A549 (cell line): ENCODE measurements around the gene DNAH7. TPM values are rescaled to one million over a fixed set of nuclear protein-coding genes. Genes with fewer than 3 reads are reported as not detected.

Experiments
- ATAC-seq, 2 experiments: fragments of 200-7000 bp in 1 of 2; fragments of >200 bp in 1 of 2; cut with Nextera tagmentation in 1 of 2; cut with Tn5 transposase in 1 of 2; 3 replicates each; pipeline versions ENCODE4 v1.8.0 to v1.9.1; 2018 to 2020; ENCODE audit warnings: mild to moderate bottlenecking in 1 of 2, moderate library complexity in 1 of 2
- CTCF ChIA-PET: fragments of 300-600 bp; sonication (Branson Sonifier 250); formaldehyde crosslinking; extraction: SDS; loops from one replicate; lab custom pipeline; 2021; ENCODE audit warnings: antibody characterized with exemption, inconsistent platforms; lab: Yijun Ruan, JAX
- POLR2A ChIA-PET: fragments of 350-600 bp; formaldehyde crosslinking; extraction: SDS; loops from one replicate; lab custom pipeline; 2021; ENCODE audit warnings: antibody characterized with exemption, inconsistent platforms; lab: Yijun Ruan, JAX
- DNase-seq, 2 experiments: peaks; one replicate each; pipeline versions ENCODE4 v3.0.0 to v3.0.0-alpha.2; 2011 to 2016; ENCODE audit warnings: low read depth in 1 of 2, low spot score in 1 of 2
- FAIRE-seq: peaks from 2 replicates; lab custom pipeline; 2011; peaks lifted over from hg19 to GRCh38; lab: Jason Lieb, UNC
- H3K27ac ChIP-seq, 2 experiments: fragments of >200 bp; sonication (Bioruptor Twin); formaldehyde crosslinking; 3 replicates each; pipeline ENCODE4 v1.5.1; 2016 to 2017
- H3K4me1 ChIP-seq: fragments of >200 bp; sonication (Bioruptor Twin); formaldehyde crosslinking; 3 replicates; pipeline ENCODE4 v1.6.1; 2016
- H3K4me2 ChIP-seq: fragments of >200 bp; sonication (Bioruptor Twin); formaldehyde crosslinking; 3 replicates; pipeline ENCODE4 v1.6.1; 2016
- H3K4me3 ChIP-seq: fragments of >200 bp; sonication (Bioruptor Twin); formaldehyde crosslinking; 3 replicates; pipeline ENCODE4 v1.5.1; 2016
- H3K9me3 ChIP-seq: fragments of >200 bp; sonication (Bioruptor Twin); formaldehyde crosslinking; 3 replicates; pipeline ENCODE4 v1.6.1; 2016
- BHLHE40 ChIP-seq: IDR thresholded peaks from 2 replicates; pipeline ENCODE4 v1.6.1; 2012; ENCODE audit warnings: low read depth, low read length, inconsistent platforms
- CBX2 ChIP-seq: fragments of 200-600 bp; sonication (generic); IDR thresholded peaks from 2 replicates; pipeline ENCODE4 v1.6.1; 2016; ENCODE audit warnings: low read depth, mild to moderate bottlenecking, borderline replicate concordance
- CHD2 ChIP-seq: fragments of 150-350 bp; IDR thresholded peaks from 2 replicates; pipeline ENCODE4 v1.6.1; 2014; ENCODE audit warnings: low read length; ENCODE audit not compliant: partially characterized antibody
- EHF ChIP-seq: fragments of 250-450 bp; sonication (Bioruptor Pico); IDR thresholded peaks from 2 replicates; pipeline ENCODE4 v1.5.0; 2020; ENCODE audit warnings: mild to moderate bottlenecking
- EHMT2 ChIP-seq: fragments of 200-600 bp; sonication (generic); IDR thresholded peaks from 2 replicates; pipeline ENCODE4 v1.6.1; 2016; ENCODE audit warnings: antibody characterized with exemption, low read depth, mild to moderate bottlenecking, moderate library complexity
- FOXS1 ChIP-seq: fragments of 250-450 bp; sonication (Bioruptor Pico); IDR thresholded peaks from 2 replicates; pipeline ENCODE4 v1.5.0; 2020; ENCODE audit warnings: mild to moderate bottlenecking, moderate library complexity
- GATA3 ChIP-seq: IDR thresholded peaks from 2 replicates; pipeline ENCODE4 v1.6.1; 2012; ENCODE audit warnings: borderline replicate concordance
- HOXB5 ChIP-seq: fragments of 250-450 bp; sonication (Bioruptor Pico); IDR thresholded peaks from 2 replicates; pipeline ENCODE4 v1.5.0; 2020; ENCODE audit warnings: mild to moderate bottlenecking, moderate library complexity
- JUNB ChIP-seq: fragments of >200 bp; sonication (Bioruptor Twin); formaldehyde crosslinking; IDR thresholded peaks from 2 replicates; pipeline ENCODE4 v1.6.1; 2016
- MAFK ChIP-seq: fragments of 450-650 bp; IDR thresholded peaks from 2 replicates; pipeline ENCODE4 v1.6.1; 2014; ENCODE audit not compliant: partially characterized antibody
- MYC ChIP-seq: IDR thresholded peaks from 2 replicates; pipeline ENCODE4 v1.6.1; 2012; ENCODE audit warnings: mild to moderate bottlenecking, inconsistent platforms, low read length, improper control_type of control experiment, borderline replicate concordance
- NR3C1 ChIP-seq: fragments of >200 bp; sonication (Bioruptor Twin); formaldehyde crosslinking; IDR thresholded peaks from 3 replicates; pipeline ENCODE4 v1.6.1; 2017
- POLR2A ChIP-seq: IDR thresholded peaks from 2 replicates; pipeline ENCODE4 v1.6.1; 2012; ENCODE audit warnings: mild to moderate bottlenecking, low read length
- RNF2 ChIP-seq: fragments of 200-600 bp; sonication (generic); IDR thresholded peaks from 2 replicates; pipeline ENCODE4 v1.6.1; 2016; ENCODE audit warnings: low read depth, mild to moderate bottlenecking, antibody characterized with exemption, moderate library complexity, borderline replicate concordance
- ZC3H11A ChIP-seq: fragments of 450-650 bp; IDR thresholded peaks from 2 replicates; pipeline ENCODE4 v1.6.1; 2014; ENCODE audit warnings: antibody characterized with exemption, mild to moderate bottlenecking
- WGBS: methylation state at CpG from one replicate; pipeline ENCODE4 v1.1.6; 2017; ENCODE audit errors: missing lambda C conversion rate; 5-methylcytosine and 5-hydroxymethylcytosine counted together
- polyA plus RNA-seq, 4 experiments: library from polyadenylated mRNA; depleted of rRNA in 3 of 4; stranded (reverse); fragments of >200 nt; fragmentation: RNase III in 1 of 4; extraction: RNeasy Plus Mini Kit Qiagen cat#74134 plus additional on column Dnase treatment in 1 of 4; gene quantifications; 2 replicates in 3 of 4; 3 replicates in 1 of 4; pipeline ENCODE4 v1.2.3, GENCODE V29; 2011 to 2017
- TF ChIP-seq, protein P1 (sequence below): fragments of >200 bp; sonication (Bioruptor Twin); formaldehyde crosslinking; IDR thresholded peaks from 3 replicates; pipeline ENCODE4 v1.6.1; 2016
- TF ChIP-seq, protein P2 (sequence below): IDR thresholded peaks from 2 replicates; pipeline ENCODE4 v1.6.1; 2012
- TF ChIP-seq, protein P3 (sequence below): fragments of 150-350 bp; IDR thresholded peaks from 2 replicates; pipeline ENCODE4 v1.6.1; 2014; ENCODE audit warnings: low read depth, mild to moderate bottlenecking, low read length
- TF ChIP-seq, protein P4 (sequence below): fragments of >200 bp; sonication (Bioruptor Twin); formaldehyde crosslinking; IDR thresholded peaks from 3 replicates; pipeline ENCODE4 v1.5.1; 2016

Gene DNAH7
- polyA plus RNA-seq, 2 of the 4 experiments (the other 2 are of a cell fraction) = 0.43 to 1.5 TPM

DNA sequence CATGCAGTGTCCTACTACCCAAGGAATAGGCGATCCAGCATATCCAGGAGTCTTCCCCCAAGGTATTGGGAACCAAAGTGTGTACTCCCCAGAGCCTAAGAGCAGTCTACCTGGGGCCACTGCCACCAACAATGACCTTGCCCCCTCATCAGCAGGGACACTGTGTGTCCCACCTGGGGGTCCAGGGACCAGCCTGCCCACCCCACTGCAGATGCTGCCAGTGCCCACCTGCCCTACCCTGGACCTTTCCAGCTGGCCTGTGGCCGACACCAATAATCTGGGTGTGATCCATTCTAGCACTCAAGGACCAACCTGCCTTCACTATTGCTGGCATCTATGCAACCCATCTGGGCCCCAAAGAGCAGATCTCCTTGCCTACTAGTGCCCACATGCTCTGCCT lies 32.2 kb downstream of the DNAH7 start:
- Histone ChIP-seq H3K4me1 (no peaks in the 10 kb centered on the region), H3K4me3 (no peak overlapping the region), H3K9me3 (peaks cover 14% of the 10 kb centered on the region; the same call in 1 of the 3 replicates), H3K4me2 (no peak overlapping the region), H3K27ac (no peak overlapping the region)
- WGBS = 37% methylated on average over 2 of the region's 2 CpGs
- DNase-seq (no peak), ATAC-seq (no peak), FAIRE-seq (no peak)
- no peak for TF ChIP-seq ZC3H11A
- CTCF ChIA-PET = no interaction called here
- POLR2A ChIA-PET = no interaction called here

DNA sequence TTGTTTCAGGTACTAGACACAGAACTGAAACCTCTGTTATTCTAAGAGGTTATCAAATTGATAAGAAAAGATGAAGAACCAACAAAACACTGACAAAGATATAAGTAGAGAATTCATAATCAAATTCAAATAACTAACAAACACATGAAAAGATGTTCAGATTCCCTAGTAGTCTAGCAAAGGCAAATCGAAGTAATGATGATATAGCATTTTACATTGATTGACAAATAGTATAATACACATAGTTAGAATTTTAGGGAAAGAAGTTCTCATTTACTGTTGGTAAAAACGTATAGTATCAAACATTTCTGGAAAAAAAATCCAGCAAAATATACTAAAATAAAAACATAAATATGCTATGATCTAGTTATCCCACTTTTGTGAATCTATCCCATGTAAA lies 50.6 kb downstream of the DNAH7 start:
- POLR2A ChIA-PET = no interaction called here
- H3K4me3 ChIP-seq = no peak overlapping the region
- FAIRE-seq (no peak), DNase-seq (no peak), ATAC-seq (no peak)
- no peaks in the 10 kb centered on the region for H3K9me3 ChIP-seq
- CTCF ChIA-PET = no interaction called here
- no peak for TF ChIP-seq HOXB5 (CRISPR knock-in tag)
- peak; percentile 63 for TF ChIP-seq MAFK
- H3K27ac ChIP-seq = no peak overlapping the region
- H3K4me1 ChIP-seq = no peaks in the 10 kb centered on the region
- H3K4me2 ChIP-seq = no peak overlapping the region
- WGBS = 19% methylated on average over 2 of the region's 2 CpGs

DNA sequence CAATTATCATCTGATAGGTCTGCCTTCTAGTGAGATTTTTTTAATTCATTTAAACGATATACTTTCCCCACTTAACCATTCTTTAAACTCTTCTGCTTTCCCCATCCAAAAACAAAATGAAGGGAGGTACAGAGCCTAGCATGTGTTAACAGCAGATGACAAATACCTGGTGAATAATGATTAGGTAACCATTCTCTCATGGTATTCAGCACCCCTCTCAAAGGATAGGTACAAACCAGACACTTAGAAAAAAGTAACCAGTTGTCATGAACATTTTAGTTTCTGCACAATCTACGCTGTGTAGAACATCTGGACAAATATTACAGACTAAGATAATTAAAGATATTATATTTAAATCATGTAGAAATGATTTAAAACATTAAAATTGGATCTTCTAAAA lies 56.3 kb downstream of the DNAH7 start:
- H3K9me3 ChIP-seq = no peaks in the 10 kb centered on the region; the same call in 2 of the 3 replicates
- H3K4me3 ChIP-seq = no peak overlapping the region
- ChIA-PET POLR2A (no interaction called here), CTCF (no interaction called here)
- FAIRE-seq = no peak
- ATAC-seq = no peak
- no peak for TF ChIP-seq JUNB
- no peak for TF ChIP-seq EHMT2
- TF ChIP-seq ZC3H11A = no peak
- TF ChIP-seq, protein P1, sequence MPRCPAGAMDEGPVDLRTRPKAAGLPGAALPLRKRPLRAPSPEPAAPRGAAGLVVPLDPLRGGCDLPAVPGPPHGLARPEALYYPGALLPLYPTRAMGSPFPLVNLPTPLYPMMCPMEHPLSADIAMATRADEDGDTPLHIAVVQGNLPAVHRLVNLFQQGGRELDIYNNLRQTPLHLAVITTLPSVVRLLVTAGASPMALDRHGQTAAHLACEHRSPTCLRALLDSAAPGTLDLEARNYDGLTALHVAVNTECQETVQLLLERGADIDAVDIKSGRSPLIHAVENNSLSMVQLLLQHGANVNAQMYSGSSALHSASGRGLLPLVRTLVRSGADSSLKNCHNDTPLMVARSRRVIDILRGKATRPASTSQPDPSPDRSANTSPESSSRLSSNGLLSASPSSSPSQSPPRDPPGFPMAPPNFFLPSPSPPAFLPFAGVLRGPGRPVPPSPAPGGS = no peak
- TF ChIP-seq, protein P2, sequence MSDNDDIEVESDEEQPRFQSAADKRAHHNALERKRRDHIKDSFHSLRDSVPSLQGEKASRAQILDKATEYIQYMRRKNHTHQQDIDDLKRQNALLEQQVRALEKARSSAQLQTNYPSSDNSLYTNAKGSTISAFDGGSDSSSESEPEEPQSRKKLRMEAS = no peak
- TF ChIP-seq MYC = no peak
- TF ChIP-seq BHLHE40 = no peak
- no peak for TF ChIP-seq CHD2
- no peak for TF ChIP-seq GATA3
- TF ChIP-seq, protein P3, sequence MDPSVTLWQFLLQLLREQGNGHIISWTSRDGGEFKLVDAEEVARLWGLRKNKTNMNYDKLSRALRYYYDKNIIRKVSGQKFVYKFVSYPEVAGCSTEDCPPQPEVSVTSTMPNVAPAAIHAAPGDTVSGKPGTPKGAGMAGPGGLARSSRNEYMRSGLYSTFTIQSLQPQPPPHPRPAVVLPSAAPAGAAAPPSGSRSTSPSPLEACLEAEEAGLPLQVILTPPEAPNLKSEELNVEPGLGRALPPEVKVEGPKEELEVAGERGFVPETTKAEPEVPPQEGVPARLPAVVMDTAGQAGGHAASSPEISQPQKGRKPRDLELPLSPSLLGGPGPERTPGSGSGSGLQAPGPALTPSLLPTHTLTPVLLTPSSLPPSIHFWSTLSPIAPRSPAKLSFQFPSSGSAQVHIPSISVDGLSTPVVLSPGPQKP = no peak
- no peak for TF ChIP-seq EHF
- TF ChIP-seq RNF2 = no peak
- no peak for TF ChIP-seq POLR2A
- TF ChIP-seq CBX2 = no peak
- TF ChIP-seq FOXS1 (CRISPR knock-in tag) = no peak
- TF ChIP-seq NR3C1 = no peak
- TF ChIP-seq, protein P4, sequence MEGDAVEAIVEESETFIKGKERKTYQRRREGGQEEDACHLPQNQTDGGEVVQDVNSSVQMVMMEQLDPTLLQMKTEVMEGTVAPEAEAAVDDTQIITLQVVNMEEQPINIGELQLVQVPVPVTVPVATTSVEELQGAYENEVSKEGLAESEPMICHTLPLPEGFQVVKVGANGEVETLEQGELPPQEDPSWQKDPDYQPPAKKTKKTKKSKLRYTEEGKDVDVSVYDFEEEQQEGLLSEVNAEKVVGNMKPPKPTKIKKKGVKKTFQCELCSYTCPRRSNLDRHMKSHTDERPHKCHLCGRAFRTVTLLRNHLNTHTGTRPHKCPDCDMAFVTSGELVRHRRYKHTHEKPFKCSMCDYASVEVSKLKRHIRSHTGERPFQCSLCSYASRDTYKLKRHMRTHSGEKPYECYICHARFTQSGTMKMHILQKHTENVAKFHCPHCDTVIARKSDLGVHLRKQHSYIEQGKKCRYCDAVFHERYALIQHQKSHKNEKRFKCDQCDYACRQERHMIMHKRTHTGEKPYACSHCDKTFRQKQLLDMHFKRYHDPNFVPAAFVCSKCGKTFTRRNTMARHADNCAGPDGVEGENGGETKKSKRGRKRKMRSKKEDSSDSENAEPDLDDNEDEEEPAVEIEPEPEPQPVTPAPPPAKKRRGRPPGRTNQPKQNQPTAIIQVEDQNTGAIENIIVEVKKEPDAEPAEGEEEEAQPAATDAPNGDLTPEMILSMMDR = no peak
- no peak overlapping the region for H3K4me2 ChIP-seq
- no peak for DNase-seq
- no peak overlapping the region for H3K27ac ChIP-seq
- no peaks in the 10 kb centered on the region for H3K4me1 ChIP-seq
- WGBS = 31% methylated on average over 2 of the region's 2 CpGs
